Testis (tissue), 2 donors: Measurements from ENCODE around the gene WIF1.

Source experiments
- CTCF ChIP-seq, 3 experiments: fragments of 450-650 bp in 2 of 3; fragments of 200-600 bp in 1 of 3; sonication (generic) in 1 of 3; IDR thresholded peaks; one replicate each; pipeline ENCODE4 v1.5.1; 2016 to 2019; ENCODE audit warnings: antibody characterized with exemption in 3 of 3, mild to moderate bottlenecking in 2 of 3, moderate library complexity in 1 of 3
- POLR2A ChIP-seq: fragments of 450-650 bp; IDR thresholded peaks from one replicate; pipeline ENCODE4 v1.6.1; 2017; ENCODE audit warnings: antibody characterized with exemption, mild to moderate bottlenecking, moderate library complexity

GRCh38 chr12:65152596-65152995, 31.5 kb upstream of the WIF1 start:
- TF ChIP-seq CTCF (IDR thresholded peaks at IDR 0.05) (no peak), POLR2A (no peak)
